K562 (cell line): ENCODE measurements around the gene LRCH1. TPM values are rescaled to one million over a fixed set of nuclear protein-coding genes. Genes with fewer than 3 reads are reported as not detected.

Experiments
- ATAC-seq: fragments of 200-7000 bp; cut with Tn5 transposase; 3 replicates; pipeline ENCODE4 v1.9.1; 2020; ENCODE audit warnings: moderate library complexity
- BruUV-seq: library from RNA; stranded (reverse); fragments of 400-500 nt; replicated peaks from 2 replicates; lab custom pipeline; 2021; lab: Mats Ljungman, UMichigan
- CTCF ChIA-PET: fragments of 300-600 bp; formaldehyde crosslinking; extraction: SDS; loops from one replicate; lab custom pipeline; 2021; ENCODE audit warnings: low intra/inter-chr PET ratio; lab: Yijun Ruan, JAX
- POLR2A ChIA-PET: fragments of 300-600, 350-650 bp; sonication (Branson Sonifier 250); formaldehyde crosslinking; extraction: SDS; loops from one replicate; lab custom pipeline; 2021; ENCODE audit warnings: antibody characterized with exemption, inconsistent platforms; lab: Yijun Ruan, JAX
- DNase-seq, 4 experiments: peaks; one replicate each; pipeline versions ENCODE4 v3.0.0 to v3.0.0-alpha.2; 2011 to 2018; ENCODE audit warnings: low spot score in 3 of 4, mixed read lengths in 3 of 4; ENCODE audit errors: extremely low read depth in 1 of 4
- FAIRE-seq: peaks from 2 replicates; lab custom pipeline; 2011; peaks lifted over from hg19 to GRCh38; lab: Jason Lieb, UNC
- H2AFZ ChIP-seq: 2 replicates; pipeline ENCODE4 v1.6.0; 2011; ENCODE audit warnings: low read depth, low read length, control low read depth, inconsistent platforms
- H3K27ac ChIP-seq: fragments of 200-600 bp; 3 replicates; pipeline ENCODE4 v1.8.0; 2011; ENCODE audit warnings: low read depth, mild to moderate bottlenecking, control low read depth, inconsistent platforms, low read length, moderate library complexity, mixed read lengths; ENCODE audit errors: extremely low read depth
- H3K27me3 ChIP-seq, 2 experiments: fragments of 300-600 bp in 1 of 2; 2 replicates in 1 of 2; 3 replicates in 1 of 2; pipeline versions ENCODE4 v1.6.0 to v1.8.0; 2011; ENCODE audit warnings: inconsistent platforms in 2 of 2, low read length in 2 of 2, mild to moderate bottlenecking in 1 of 2, mixed read lengths in 1 of 2, moderate library complexity in 1 of 2; ENCODE audit not compliant: control insufficient read depth in 2 of 2, insufficient read depth in 2 of 2
- H3K36me3 ChIP-seq: fragments of 300-600 bp; 3 replicates; pipeline ENCODE4 v1.8.0; 2011; ENCODE audit warnings: mild to moderate bottlenecking, low read length, inconsistent platforms; ENCODE audit not compliant: control insufficient read depth, insufficient read depth
- H3K4me1 ChIP-seq, 2 experiments: fragments of 200-600 bp in 1 of 2; replicated peaks in 1 of 2; 2 replicates in 1 of 2; 3 replicates in 1 of 2; pipeline versions ENCODE4 v1.5.1 to v1.8.0; 2011; ENCODE audit warnings: inconsistent platforms in 2 of 2, low read length in 2 of 2, mild to moderate bottlenecking in 1 of 2, mixed read lengths in 1 of 2, moderate library complexity in 1 of 2; ENCODE audit not compliant: control insufficient read depth in 2 of 2, insufficient read depth in 2 of 2
- H3K4me2 ChIP-seq: 2 replicates; pipeline ENCODE4 v1.6.1; 2011; ENCODE audit warnings: low read length, control low read depth, inconsistent platforms, mixed read lengths; ENCODE audit not compliant: insufficient read depth
- H3K4me3 ChIP-seq: fragments of 200-600 bp; sonication (generic), shearing (Covaris generic); 2 replicates; pipeline ENCODE4 v1.5.1; 2016; ENCODE audit warnings: control low read depth, inconsistent platforms
- H3K79me2 ChIP-seq: fragments of 200-600 bp; 3 replicates; pipeline ENCODE4 v1.8.0; 2011; ENCODE audit warnings: low read length, inconsistent platforms; ENCODE audit not compliant: control insufficient read depth, insufficient read depth
- H3K9ac ChIP-seq, 2 experiments: 2 replicates each; pipeline versions ENCODE4 v1.6.0 to v1.6.1; 2011; ENCODE audit warnings: low read depth in 2 of 2, low read length in 2 of 2, control low read depth in 1 of 2, inconsistent platforms in 1 of 2, mild to moderate bottlenecking in 1 of 2, mixed read lengths in 1 of 2; ENCODE audit not compliant: insufficient read depth in 1 of 2
- H3K9me1 ChIP-seq: one replicate; pipeline ENCODE4 v1.6.0; 2011; ENCODE audit warnings: inconsistent platforms, mild to moderate bottlenecking, low read length, moderate library complexity; ENCODE audit not compliant: control insufficient read depth, insufficient read depth
- H3K9me3 ChIP-seq: replicated peaks from 2 replicates; pipeline ENCODE4 v1.5.1; 2011; ENCODE audit warnings: low read depth, low read length, inconsistent platforms; ENCODE audit not compliant: control insufficient read depth, insufficient read depth
- H4K20me1 ChIP-seq: replicated peaks from 2 replicates; pipeline ENCODE4 v1.6.1; 2011; ENCODE audit warnings: low read length, inconsistent platforms, mixed read lengths; ENCODE audit not compliant: control insufficient read depth, insufficient read depth
- BMI1 ChIP-seq: fragments of 150-350 bp; IDR thresholded peaks from 2 replicates; pipeline ENCODE4 v1.6.1; 2014; ENCODE audit warnings: low read length
- EWSR1 ChIP-seq: fragments of 450-650 bp; IDR thresholded peaks from 2 replicates; pipeline ENCODE4 v1.6.1; 2018; ENCODE audit warnings: borderline replicate concordance, mild to moderate bottlenecking, low read depth, moderate library complexity; ENCODE audit not compliant: partially characterized antibody
- FOXM1 ChIP-seq, 2 experiments: fragments of 450-650 bp in 1 of 2; sonication (generic) in 1 of 2; formaldehyde crosslinking in 1 of 2; IDR thresholded peaks; 2 replicates each; pipeline versions ENCODE4 v1.6.1 to v1.9.0; 2017 to 2022; ENCODE audit warnings: low read depth in 2 of 2, mild to moderate bottlenecking in 2 of 2, missing genetic modification reagents in 1 of 2, moderate library complexity in 1 of 2
- RFX7 ChIP-seq: fragments of 250-450 bp; sonication (Bioruptor Pico); IDR thresholded peaks from 2 replicates; pipeline ENCODE4 v1.5.1; 2021; ENCODE audit warnings: mild to moderate bottlenecking
- RHOXF2B ChIP-seq: fragments of 250-450 bp; sonication (Bioruptor Pico); conservative IDR thresholded peaks from 2 replicates; pipeline ENCODE4 v1.5.1; 2021
- SP1 ChIP-seq: sonication (generic); formaldehyde crosslinking; IDR thresholded peaks from 2 replicates; pipeline ENCODE4 v1.8.1; 2022; ENCODE audit warnings: mild to moderate bottlenecking, missing genetic modification reagents
- SREBF2 ChIP-seq: sonication (generic); formaldehyde crosslinking; IDR thresholded peaks from 2 replicates; pipeline ENCODE4 v1.4.0; 2020; ENCODE audit warnings: mild to moderate bottlenecking, missing genetic modification reagents
- TEAD1 ChIP-seq, 2 experiments: fragments of 450-650 bp in 1 of 2; sonication (generic) in 1 of 2; formaldehyde crosslinking; IDR thresholded peaks; 2 replicates each; pipeline versions ENCODE4 v1.4.0 to v1.8.0; 2020 to 2022; ENCODE audit warnings: mild to moderate bottlenecking in 2 of 2, missing genetic modification reagents in 1 of 2
- TOE1 ChIP-seq, 2 experiments: fragments of 450-650 bp in 1 of 2; sonication (generic) in 1 of 2; formaldehyde crosslinking in 1 of 2; IDR thresholded peaks; 2 replicates each; pipeline versions ENCODE4 v1.7.1 to v1.8.0; 2016 to 2022; ENCODE audit warnings: borderline replicate concordance in 2 of 2, mild to moderate bottlenecking in 2 of 2, antibody characterized with exemption in 1 of 2, inconsistent platforms in 1 of 2, low read depth in 1 of 2, missing genetic modification reagents in 1 of 2, moderate library complexity in 1 of 2
- ZNF224 ChIP-seq: sonication (generic); formaldehyde crosslinking; IDR thresholded peaks from 2 replicates; pipeline ENCODE4 v1.8.0; 2022; ENCODE audit warnings: mild to moderate bottlenecking, missing genetic modification reagents
- ZNF583 ChIP-seq: fragments of 250-450 bp; sonication (Bioruptor Pico); IDR thresholded peaks from 2 replicates; pipeline ENCODE4 v1.4.0; 2020
- WGBS: fragments of 100-300 bp; shearing (Covaris generic); methylation state at CpG from one replicate; pipeline ENCODE4 v1.1.6; 2016; ENCODE audit warnings: low coverage, mixed read lengths; ENCODE audit not compliant: insufficient coverage; ENCODE audit errors: missing lambda C conversion rate; 5-methylcytosine and 5-hydroxymethylcytosine counted together
- in situ Hi-C: fragments of 300-500 bp; cut with MboI; formaldehyde crosslinking; loops from 4 replicates; pipeline ENCODE4 v1.15.0; 2018; ENCODE audit warnings: inconsistent platforms, mixed read lengths
- intact Hi-C: fragments of 100-400 bp; cut with micrococcal nuclease; formaldehyde crosslinking; loops from 2 replicates; pipeline ENCODE4 v1.14.2; 2022
- polyA plus RNA-seq, 8 experiments: library from polyadenylated mRNA; depleted of rRNA in 4 of 8; stranded (reverse) in 5 of 8; unstranded in 3 of 8; fragments of >200 nt; fragmentation: Nextera tagmentation in 2 of 8; fragmentation: Illumina TruSeq in 1 of 8; extraction: Ambion mirVana in 2 of 8; extraction: Trizol in 1 of 8; gene quantifications; 2 replicates each; pipeline versions ENCODE4 v1.2.1 to v1.2.3, GENCODE V29; 2011 to 2014; ENCODE audit warnings: inconsistent platforms in 1 of 8, missing spikeins in 1 of 8
- total RNA-seq, 7 experiments: library from RNA; depleted of rRNA in 6 of 7; stranded (reverse); fragments of >200 nt in 6 of 7; fragmentation: Illumina TruSeq in 2 of 7; extraction: Trizol in 2 of 7; gene quantifications; 2 replicates each; pipeline versions ENCODE4 v1.2.1 to v1.2.3, GENCODE V29; 2011 to 2021; ENCODE audit warnings: low replicate concordance in 1 of 7
- TF ChIP-seq, protein P1 (sequence below): IDR thresholded peaks from 3 replicates; pipeline ENCODE4 v1.6.1; 2011; ENCODE audit warnings: borderline replicate concordance, mild to moderate bottlenecking; ENCODE audit not compliant: insufficient read length, insufficient read depth
- TF ChIP-seq, protein P2 (sequence below): fragments of 250-450 bp; sonication (Bioruptor Pico); IDR thresholded peaks from 2 replicates; pipeline ENCODE4 v1.8.0; 2021; ENCODE audit warnings: mild to moderate bottlenecking, moderate library complexity

Gene LRCH1
- total and polyA plus RNA-seq, 9 of the 15 experiments (the other 6 are each of a cell fraction or from before 2014, with no cell fraction given), result 1.1 to 6.8 (median 3.7) TPM

DNA sequence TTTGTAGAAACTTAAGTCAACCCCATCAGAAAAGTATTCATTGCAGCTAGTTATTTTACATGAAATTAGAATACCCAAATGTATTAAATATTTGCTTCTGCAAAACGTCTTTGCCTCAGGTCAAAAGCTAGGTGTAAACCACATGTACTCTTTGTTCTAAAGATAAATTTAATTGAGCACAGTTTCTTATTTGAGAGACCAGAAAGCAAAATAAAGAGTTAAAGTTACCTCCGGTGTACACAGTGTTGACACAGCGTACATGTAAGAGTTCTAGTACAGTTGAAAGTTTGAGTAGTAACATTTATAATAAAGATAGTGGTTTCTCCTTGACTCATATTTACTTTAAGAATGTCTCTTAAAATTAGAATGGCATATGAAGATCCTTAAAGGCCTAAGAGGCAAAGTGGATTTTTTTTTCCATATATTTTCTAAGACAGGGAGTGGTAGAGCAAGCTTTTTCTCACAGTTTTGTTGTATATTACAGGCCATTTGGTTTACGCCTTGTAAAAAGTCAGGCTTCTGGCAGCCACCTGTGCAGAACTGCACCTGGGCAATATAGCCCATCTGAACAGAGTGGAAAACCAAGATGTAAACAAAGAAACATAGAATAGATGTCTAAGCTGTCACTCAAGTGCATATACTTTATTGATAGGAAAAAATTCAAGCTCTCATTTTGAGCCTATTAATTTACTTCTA lies 2.9 kb downstream of the LRCH1 start:
- Histone ChIP-seq H3K27ac (no peak overlapping the region), H3K27me3 (no peaks in the 10 kb centered on the region), H2AFZ (no peak overlapping the region), H3K79me2 (peaks cover 62% of the 10 kb centered on the region), H3K36me3 (no peaks in the 10 kb centered on the region), H3K9me1 (no peaks in the 10 kb centered on the region), H3K4me2 (no peak overlapping the region), H3K4me1 (peaks cover 9 to 17% of the 10 kb centered on the region in 2 experiments; a peak in 4 of 5 replicates), H3K9me3 (no peaks in the 10 kb centered on the region), H3K9ac (no peak overlapping the region), H3K4me3 (no peak overlapping the region), H4K20me1 (peaks cover 7% of the 10 kb centered on the region)
- no TSS peak for BruUV-seq
- DNase-seq (no peak), ATAC-seq (no peak), FAIRE-seq (no peak)
- ChIA-PET CTCF (no interaction called here), POLR2A (interaction anchor here (0.9 kb wide), 2 partner anchors 10 to 38 kb away, joined by 3 read pairs; no protein-coding TSS in a partner anchor)
- in situ Hi-C loops, result no loop called here
- TF ChIP-seq ZNF583 (CRISPR knock-in tag) (no peak), BMI1 (no peak), FOXM1 (IDR thresholded peaks at IDR 0.05; ENCODE audit: low read depth) (no peak), FOXM1 (CRISPR knock-in tag; IDR thresholded peaks at IDR 0.05; ENCODE audit: low read depth) (no peak), TOE1 (IDR thresholded peaks at IDR 0.05; ENCODE audit: borderline replicate concordance) (no peak), TOE1 (CRISPR knock-in tag; IDR thresholded peaks at IDR 0.05; ENCODE audit: borderline replicate concordance, low read depth) (no peak), ZNF224 (CRISPR knock-in tag) (no peak), SREBF2 (CRISPR knock-in tag) (no peak), RHOXF2B (no peak), SP1 (CRISPR knock-in tag) (no peak), RFX7 (CRISPR knock-in tag) (no peak), EWSR1 (no peak), TEAD1 (CRISPR knock-in tag; IDR thresholded peaks at IDR 0.05) (no peak)
- TF ChIP-seq, protein P1, sequence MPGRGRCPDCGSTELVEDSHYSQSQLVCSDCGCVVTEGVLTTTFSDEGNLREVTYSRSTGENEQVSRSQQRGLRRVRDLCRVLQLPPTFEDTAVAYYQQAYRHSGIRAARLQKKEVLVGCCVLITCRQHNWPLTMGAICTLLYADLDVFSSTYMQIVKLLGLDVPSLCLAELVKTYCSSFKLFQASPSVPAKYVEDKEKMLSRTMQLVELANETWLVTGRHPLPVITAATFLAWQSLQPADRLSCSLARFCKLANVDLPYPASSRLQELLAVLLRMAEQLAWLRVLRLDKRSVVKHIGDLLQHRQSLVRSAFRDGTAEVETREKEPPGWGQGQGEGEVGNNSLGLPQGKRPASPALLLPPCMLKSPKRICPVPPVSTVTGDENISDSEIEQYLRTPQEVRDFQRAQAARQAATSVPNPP, result no peak
- TF ChIP-seq, protein P2, sequence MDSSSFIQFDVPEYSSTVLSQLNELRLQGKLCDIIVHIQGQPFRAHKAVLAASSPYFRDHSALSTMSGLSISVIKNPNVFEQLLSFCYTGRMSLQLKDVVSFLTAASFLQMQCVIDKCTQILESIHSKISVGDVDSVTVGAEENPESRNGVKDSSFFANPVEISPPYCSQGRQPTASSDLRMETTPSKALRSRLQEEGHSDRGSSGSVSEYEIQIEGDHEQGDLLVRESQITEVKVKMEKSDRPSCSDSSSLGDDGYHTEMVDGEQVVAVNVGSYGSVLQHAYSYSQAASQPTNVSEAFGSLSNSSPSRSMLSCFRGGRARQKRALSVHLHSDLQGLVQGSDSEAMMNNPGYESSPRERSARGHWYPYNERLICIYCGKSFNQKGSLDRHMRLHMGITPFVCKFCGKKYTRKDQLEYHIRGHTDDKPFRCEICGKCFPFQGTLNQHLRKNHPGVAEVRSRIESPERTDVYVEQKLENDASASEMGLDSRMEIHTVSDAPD (CRISPR knock-in tag), result no peak
- intact Hi-C loops, result no loop called here
- WGBS, result 70% methylated on average over 4 of the region's 4 CpGs
